Measurements from ENCODE around the gene CAV1.

The CAV1 gene

DNA sequence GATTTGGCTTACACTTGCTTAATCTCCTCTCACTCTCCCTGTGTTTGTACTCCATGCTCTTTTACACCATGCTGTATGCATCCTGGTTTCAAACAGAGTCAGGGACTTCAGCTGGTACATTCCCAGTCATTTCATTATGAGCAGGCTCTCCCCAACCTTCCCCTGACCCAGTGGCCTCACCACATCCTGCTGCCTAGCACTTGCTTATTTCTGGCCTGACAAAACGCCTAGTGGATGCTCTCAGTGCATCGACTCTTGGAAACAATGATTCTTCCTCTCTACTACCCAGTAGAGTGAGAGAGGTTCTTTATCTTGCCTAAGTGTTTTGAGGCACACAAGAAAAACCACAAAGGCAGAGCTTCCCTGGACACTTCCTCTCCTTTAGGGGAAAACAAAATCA lies 63.4 kb downstream of the CAV1 start:
- no peak overlapping the region for H3K4me3 ChIP-seq (ENCODE audit: control insufficient read depth, low read depth, low read length)
- peak; percentile 13 for TF ChIP-seq CTCF (conservative IDR thresholded peaks at IDR 0.05; ENCODE audit: control insufficient read depth, insufficient read depth, low read depth, low read length)
- DNase-seq (ENCODE audit: low read depth): peak; percentile 85

DNA sequence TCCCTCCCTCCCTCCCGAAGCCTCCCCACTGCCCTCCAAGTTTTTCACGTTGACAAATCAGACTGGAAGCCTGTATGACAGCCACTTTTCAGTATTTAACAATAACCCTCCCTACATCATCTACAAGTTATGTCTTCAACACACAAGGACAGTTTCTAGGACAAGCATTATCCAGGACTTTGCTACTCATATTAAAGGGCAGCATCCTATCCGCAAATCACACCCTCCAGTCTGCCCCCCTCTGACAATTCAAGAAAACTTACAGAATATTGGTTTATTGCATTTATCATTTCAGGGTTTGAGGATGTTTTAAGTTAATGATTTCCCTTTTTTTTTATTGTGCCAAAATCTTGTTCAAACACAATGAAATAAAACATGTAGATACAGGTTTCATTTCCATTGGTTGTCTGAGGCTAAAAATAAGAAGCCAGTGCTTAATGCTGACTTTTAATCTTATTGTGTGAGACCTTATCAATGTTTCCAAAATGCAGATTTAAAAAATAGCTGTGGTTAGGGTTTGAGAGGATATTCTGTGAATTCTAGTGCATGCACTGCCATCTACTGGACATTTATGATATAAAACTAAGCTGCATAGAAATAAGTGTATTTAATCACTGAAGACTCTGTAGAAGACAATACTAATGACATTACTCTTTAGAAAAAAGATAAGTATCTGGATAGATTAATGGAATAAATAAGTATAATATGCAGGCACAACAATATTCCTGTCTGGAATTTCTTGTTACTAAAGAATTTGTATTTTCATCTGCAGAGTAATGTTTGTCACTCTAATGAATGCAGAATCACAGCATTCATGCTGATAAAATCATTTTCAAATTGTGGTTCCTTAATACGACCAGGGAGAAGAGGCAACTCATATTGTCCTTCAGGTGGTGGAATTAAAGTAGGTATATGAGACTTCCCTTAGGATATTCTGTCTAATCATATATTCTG lies 64.1 kb downstream of the CAV1 start:
- DNase-seq (ENCODE audit: low read depth): peak; percentile 77
- no peak overlapping the region for H3K4me3 ChIP-seq (ENCODE audit: control insufficient read depth, low read depth, low read length)
- TF ChIP-seq CTCF (conservative IDR thresholded peaks at IDR 0.05; ENCODE audit: control insufficient read depth, insufficient read depth, low read depth, low read length): peak; percentile 42

DNA sequence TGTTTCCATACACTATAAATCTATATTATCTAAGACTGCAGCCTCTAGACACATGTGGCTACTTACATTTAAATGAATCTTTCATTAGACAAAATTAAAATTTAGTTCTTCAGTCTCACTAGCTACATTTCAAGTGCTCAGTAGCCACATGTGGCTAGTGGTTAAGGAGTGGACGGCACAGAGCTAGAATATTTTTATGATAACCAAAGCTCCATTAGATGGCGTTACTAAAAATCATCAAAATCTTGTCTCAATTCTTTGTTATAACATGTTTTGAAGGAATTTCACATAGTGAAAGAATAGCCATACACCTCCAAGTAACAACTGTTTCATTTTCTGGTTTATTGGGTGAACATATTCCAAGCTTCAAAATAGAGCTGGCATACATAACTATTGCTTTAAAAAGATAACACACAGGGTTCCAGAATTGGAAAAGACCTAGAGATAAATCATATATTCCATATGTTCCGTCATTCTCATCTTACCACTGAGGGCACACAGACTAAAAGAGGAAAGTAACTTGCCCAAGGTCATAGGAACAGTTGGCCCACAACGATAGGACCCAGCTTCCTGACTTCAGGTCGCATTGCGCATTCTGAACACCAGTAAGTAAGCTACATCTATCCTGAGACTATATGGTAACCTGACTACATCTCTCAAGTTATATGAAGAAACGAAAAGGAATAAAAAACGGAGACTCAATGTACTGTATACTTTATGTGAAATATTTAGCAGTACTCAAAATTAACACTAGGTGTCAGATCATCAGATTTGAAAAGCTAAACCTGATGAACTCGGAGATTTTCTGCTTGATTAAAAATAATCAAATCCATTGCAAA lies 66.6 kb downstream of the CAV1 start:
- peak; percentile 51 for DNase-seq (ENCODE audit: low read depth)
- no peak overlapping the region for H3K4me3 ChIP-seq (ENCODE audit: control insufficient read depth, low read depth, low read length)
- peak; percentile 57 for TF ChIP-seq CTCF (conservative IDR thresholded peaks at IDR 0.05; ENCODE audit: control insufficient read depth, insufficient read depth, low read depth, low read length)

GRCh38 chr7:116592041-116592355 lies 67.2 kb downstream of the CAV1 start:
- TF ChIP-seq CTCF (conservative IDR thresholded peaks at IDR 0.05; ENCODE audit: control insufficient read depth, insufficient read depth, low read depth, low read length): no peak
- no peak overlapping the region for H3K4me3 ChIP-seq (ENCODE audit: control insufficient read depth, low read depth, low read length)
- no peak for DNase-seq (ENCODE audit: low read depth)

GRCh38 chr7:116592445-116592844 lies 67.6 kb downstream of the CAV1 start:
- TF ChIP-seq CTCF (conservative IDR thresholded peaks at IDR 0.05; ENCODE audit: control insufficient read depth, insufficient read depth, low read depth, low read length): no peak
- no peak overlapping the region for H3K4me3 ChIP-seq (ENCODE audit: control insufficient read depth, low read depth, low read length)
- DNase-seq (ENCODE audit: low read depth): no peak

DNA sequence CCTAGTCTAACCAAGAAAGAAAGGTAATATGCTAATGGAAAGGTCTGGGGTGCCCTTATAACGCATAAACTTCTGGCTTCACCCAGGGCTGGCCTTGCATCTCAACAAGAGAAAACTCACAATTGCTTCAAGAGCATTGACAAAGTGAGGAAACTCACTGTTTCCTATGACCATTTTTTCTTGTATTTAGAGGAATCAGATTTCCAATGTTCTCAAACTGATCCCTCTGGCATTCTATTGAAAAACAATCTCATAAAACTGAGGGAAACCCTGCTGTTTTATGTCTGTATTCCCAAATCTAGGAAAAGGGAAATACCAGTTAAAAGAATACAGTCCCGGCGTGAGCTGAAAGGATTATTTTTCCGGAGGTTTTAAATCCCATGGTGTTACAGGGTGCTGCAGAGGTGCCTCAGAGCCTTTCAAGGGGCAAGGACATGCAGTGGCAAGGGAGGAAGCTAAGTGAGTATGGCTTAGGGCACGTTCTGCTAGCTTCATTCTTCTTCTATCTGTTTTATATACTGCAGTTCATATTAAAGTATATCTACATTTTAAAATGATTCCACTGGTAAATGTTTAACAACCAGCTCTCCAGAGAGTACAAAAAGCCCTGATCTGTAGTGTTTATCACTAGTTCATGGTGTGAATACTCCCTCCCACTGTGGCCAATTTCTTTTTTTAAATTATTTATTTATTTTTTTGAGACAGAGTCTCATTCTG lies 68.7 kb downstream of the CAV1 start:
- no peak overlapping the region for H3K4me3 ChIP-seq (ENCODE audit: control insufficient read depth, low read depth, low read length)
- no peak for DNase-seq (ENCODE audit: low read depth)
- no peak for TF ChIP-seq CTCF (conservative IDR thresholded peaks at IDR 0.05; ENCODE audit: control insufficient read depth, insufficient read depth, low read depth, low read length)

Measured in fibroblast of mammary gland (primary cell).